Measurements from ENCODE around the gene HRAS. TPM values are rescaled to one million over a fixed set of nuclear protein-coding genes. Genes with fewer than 3 reads are reported as not detected.

Gene HRAS
- total RNA-seq, 4 donors from 2014 or later: 41.1 to 68.0 (median 53.8) TPM

DNA sequence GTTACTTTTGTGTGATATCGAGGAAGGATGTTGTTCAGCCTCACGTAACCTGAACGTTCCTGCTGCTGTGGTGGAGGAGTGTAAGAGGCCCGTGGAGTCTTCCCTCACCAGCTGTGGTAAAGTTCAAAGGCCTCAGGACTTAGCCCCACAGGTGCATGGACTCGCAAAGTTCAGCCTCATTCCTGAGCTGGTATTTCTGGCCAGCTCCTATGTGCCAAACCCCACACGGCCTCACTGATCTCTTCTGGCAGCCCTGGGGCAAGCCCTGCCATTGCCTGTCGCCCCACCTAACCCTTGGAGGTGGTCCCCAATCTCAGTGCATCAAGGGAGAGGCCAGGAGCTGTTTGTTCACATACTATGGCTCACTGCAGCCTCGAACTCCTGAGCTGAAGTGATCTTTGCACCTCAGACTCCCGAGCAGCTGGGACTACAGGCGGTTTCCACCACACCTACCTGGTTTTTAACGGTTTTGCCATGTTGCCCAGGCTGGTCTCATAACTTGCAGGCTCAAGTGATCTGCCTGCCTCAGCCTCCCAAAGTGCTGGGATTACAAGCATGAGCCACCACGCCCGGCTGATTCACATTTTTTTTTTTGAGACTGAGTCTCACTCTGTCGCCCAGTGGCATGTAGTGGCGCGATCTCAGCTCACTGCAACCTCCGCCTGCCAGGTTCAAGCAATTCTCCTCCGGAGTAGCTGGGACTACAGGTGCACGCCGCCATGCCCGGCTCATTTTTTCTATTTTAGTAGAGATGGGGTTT is 43.1 kb upstream of the HRAS start:
- ATAC-seq: no peak
- H3K27ac ChIP-seq: peak overlapping the region in 1 of 4 donors; percentile 95
- peaks cover 0 to 23% of the 10 kb centered on the region in 2 donors for H3K36me3 ChIP-seq
- 61 to 66% methylated on average over 4 to 7 of the region's 21 CpGs for WGBS, 2 donors (ENCODE audit: low coverage in 1 of 2)
- TF ChIP-seq EP300 (IDR thresholded peaks at IDR 0.05): no peak
- TF ChIP-seq POLR2A (IDR thresholded peaks at IDR 0.05): no peak
- TF ChIP-seq, protein P1, sequence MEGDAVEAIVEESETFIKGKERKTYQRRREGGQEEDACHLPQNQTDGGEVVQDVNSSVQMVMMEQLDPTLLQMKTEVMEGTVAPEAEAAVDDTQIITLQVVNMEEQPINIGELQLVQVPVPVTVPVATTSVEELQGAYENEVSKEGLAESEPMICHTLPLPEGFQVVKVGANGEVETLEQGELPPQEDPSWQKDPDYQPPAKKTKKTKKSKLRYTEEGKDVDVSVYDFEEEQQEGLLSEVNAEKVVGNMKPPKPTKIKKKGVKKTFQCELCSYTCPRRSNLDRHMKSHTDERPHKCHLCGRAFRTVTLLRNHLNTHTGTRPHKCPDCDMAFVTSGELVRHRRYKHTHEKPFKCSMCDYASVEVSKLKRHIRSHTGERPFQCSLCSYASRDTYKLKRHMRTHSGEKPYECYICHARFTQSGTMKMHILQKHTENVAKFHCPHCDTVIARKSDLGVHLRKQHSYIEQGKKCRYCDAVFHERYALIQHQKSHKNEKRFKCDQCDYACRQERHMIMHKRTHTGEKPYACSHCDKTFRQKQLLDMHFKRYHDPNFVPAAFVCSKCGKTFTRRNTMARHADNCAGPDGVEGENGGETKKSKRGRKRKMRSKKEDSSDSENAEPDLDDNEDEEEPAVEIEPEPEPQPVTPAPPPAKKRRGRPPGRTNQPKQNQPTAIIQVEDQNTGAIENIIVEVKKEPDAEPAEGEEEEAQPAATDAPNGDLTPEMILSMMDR (IDR thresholded peaks at IDR 0.05): no peak
- TF ChIP-seq POLR2AphosphoS5 (IDR thresholded peaks at IDR 0.05): no peak
- H3K4me1 ChIP-seq: peaks cover 0 to 64% (median 45%) of the 10 kb centered on the region in 3 donors
- H3K27me3 ChIP-seq: no peaks in the 10 kb centered on the region
- peak overlapping the region in 1 of 2 donors; percentile 88 for H3K4me3 ChIP-seq
- no peaks in the 10 kb centered on the region for H3K9me3 ChIP-seq

DNA sequence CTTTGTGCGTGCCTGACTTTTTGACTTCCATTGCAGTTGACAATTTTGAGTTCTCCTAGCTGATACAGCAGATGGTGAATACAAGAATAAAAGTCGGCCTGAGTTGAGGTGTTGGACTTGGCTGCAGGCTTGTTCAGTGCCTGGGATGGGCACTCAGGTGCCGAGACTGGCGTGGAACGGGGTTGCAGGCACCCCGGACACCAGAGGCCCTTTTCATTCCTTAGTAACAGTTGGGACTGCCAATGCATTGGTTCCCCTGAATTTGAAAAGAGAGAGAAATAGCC is 42.2 kb upstream of the HRAS start:
- TF ChIP-seq POLR2AphosphoS5 (IDR thresholded peaks at IDR 0.05) (no peak), POLR2A (IDR thresholded peaks at IDR 0.05) (no peak), EP300 (IDR thresholded peaks at IDR 0.05) (no peak)
- TF ChIP-seq, protein P1 (IDR thresholded peaks at IDR 0.05): no peak
- Histone ChIP-seq H3K36me3 (peaks cover 0 to 14% of the 10 kb centered on the region in 2 donors), H3K4me3 (peak overlapping the region; percentile 77 to 88), H3K27ac (peak overlapping the region in 2 of 4 donors; percentile 95 to 97), H3K4me1 (peaks cover 0 to 64% (median 45%) of the 10 kb centered on the region in 3 donors), H3K27me3 (no peaks in the 10 kb centered on the region), H3K9me3 (no peaks in the 10 kb centered on the region)
- ATAC-seq: no peak
- WGBS, 2 donors (ENCODE audit: low coverage in 1 of 2): 70% methylated on average over 5 of the region's 6 CpGs; no CpG with 5 or more reads in 1 of the 2 donors

DNA sequence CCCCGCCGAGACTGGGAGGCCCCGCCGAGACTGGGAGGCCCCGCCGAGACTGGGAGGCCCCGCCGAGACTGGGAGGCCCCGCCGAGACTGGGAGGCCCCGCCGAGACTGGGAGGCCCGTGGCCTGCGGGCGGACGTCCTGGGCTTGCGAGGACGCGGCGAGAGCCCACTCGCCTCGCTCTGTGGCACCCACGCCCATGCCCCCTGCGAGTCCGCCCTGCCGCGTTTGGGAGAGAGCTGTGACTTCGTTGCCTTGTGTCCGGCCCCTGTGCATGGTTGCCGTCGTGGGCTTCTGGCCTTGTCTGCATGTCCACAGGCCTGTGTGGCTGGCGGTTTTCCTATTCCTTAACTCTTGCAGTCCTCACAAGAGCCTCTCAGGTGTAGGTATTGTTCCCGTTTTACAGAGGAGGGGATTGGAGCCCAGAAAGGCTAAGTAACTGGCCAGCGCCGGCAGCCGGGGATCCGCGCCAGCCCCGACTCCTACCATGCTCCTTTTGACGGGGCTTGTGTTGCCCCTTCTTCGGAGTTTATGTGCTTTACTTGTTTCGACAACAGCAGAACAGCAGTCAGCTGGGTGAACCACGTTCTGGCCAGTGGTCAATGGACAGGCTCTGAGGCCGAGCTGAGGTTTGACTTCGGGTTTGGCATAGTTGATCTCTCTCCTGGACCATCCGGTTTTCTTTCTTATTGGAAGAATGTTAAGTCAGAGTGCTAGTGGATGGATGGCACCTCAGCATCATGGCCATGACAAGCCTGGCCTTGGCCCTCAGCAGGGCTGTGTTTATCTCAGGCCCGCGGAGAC is 41.6 kb upstream of the HRAS start:
- peaks cover 0 to 64% (median 45%) of the 10 kb centered on the region in 3 donors for H3K4me1 ChIP-seq
- H3K27ac ChIP-seq: peak overlapping the region; percentile 51 to 97 (median 91)
- 35% methylated on average over 3 of the region's 48 CpGs; no CpG with 5 or more reads in 1 of the 2 donors for WGBS, 2 donors (ENCODE audit: low coverage in 1 of 2)

DNA sequence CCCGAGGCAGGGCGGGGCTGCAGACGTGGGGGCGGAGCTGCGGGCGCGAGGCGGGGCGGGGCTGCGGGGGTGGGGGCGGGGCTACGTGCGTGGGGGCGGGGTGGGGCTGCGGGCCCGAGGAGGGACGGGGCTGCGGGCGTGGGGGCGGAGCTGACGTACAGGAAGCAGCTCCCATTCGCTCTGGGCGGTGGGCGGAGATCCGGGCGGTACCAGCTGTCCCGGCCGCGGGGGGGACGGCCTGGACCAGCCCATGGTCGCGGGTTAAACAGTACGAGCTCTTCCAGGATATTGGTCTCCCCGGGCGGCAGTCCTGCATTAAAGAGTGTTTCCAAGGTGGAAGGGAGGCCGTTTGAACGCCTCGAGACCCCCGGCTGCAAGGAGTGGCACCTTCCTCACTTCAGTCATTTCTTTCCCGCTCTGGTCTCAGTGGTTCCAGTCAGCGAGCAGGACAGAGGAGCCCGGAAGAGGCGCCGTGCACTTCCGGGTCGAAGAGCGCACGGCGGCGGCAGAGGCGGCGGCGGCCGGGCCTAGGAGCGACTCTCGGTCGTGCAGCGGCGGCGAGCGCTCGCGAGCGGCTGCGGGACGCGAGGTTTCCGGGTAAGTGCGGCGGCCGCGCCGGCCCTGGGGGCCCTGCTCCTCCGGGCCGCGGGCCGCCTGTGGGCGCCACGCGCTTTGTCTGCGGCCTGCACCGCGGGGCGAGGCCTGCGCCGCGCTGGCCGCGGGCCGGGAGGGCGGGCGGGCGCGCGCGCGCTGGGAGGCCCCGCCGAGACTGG is 40.8 kb upstream of the HRAS start, which contains the start of gene PHRF1:
Gene PHRF1, plus strand, starts transcription at position 475 of the 773 bp plus-strand sequence. CDS start 5,043 bp downstream, outside the sequence.
- no peaks in the 10 kb centered on the region for H3K27me3 ChIP-seq
- WGBS, 2 donors (ENCODE audit: low coverage in 1 of 2): 0% methylated on average over 1 of the region's 99 CpGs; no CpG with 5 or more reads in 1 of the 2 donors
- TF ChIP-seq, protein P1 (IDR thresholded peaks at IDR 0.05): peak in 1 of 4 experiments; percentile 31
- TF ChIP-seq POLR2A (IDR thresholded peaks at IDR 0.05) (peak; percentile 78 to 80), EP300 (IDR thresholded peaks at IDR 0.05) (no peak), POLR2AphosphoS5 (IDR thresholded peaks at IDR 0.05) (peak; percentile 76)

More for the DNA sequence above, 41.6 kb upstream of the HRAS start:
- no peak for ATAC-seq
- Histone ChIP-seq H3K9me3 (no peaks in the 10 kb centered on the region), H3K27me3 (no peaks in the 10 kb centered on the region), H3K36me3 (peaks cover 0 to 9% of the 10 kb centered on the region in 2 donors), H3K4me3 (peak overlapping the region; percentile 77 to 88)
- TF ChIP-seq POLR2AphosphoS5 (IDR thresholded peaks at IDR 0.05) (no peak), POLR2A (IDR thresholded peaks at IDR 0.05) (no peak), EP300 (IDR thresholded peaks at IDR 0.05) (no peak)
- TF ChIP-seq, protein P1 (IDR thresholded peaks at IDR 0.05): no peak

More for the DNA sequence above, 40.8 kb upstream of the HRAS start, which contains the start of gene PHRF1:
- Histone ChIP-seq H3K4me3 (peak within 1 kb of the TSS; percentile 77 to 88), H3K27ac (peak within 1 kb of the TSS; percentile 76 to 97 (median 91)), H3K9me3 (no peaks in the 10 kb centered on the region), H3K4me1 (peaks cover 0 to 60% (median 45%) of the 10 kb centered on the region in 3 donors), H3K36me3 (peaks cover 0 to under 1% of the 10 kb centered on the region in 2 donors)
- ATAC-seq: peak; percentile 95

Measured in gastroesophageal sphincter (tissue), 4 donors.